K562 (cell line): ENCODE data around the gene TEX101. TPM values are rescaled to one million over a fixed set of nuclear protein-coding genes. Genes with fewer than 3 reads are reported as not detected.
A peak's percentile ranks its signal among the peaks of the same experiment; 100 is the strongest.

Experiments
- BHLHE40 ChIP-seq: IDR thresholded peaks from 2 replicates; pipeline ENCODE4 v1.6.1; 2011; ENCODE audit warnings: low read length, improper control_type of control experiment
- DACH1 ChIP-seq: fragments of 450-650 bp; IDR thresholded peaks from 2 replicates; pipeline ENCODE4 v1.6.1; 2018; ENCODE audit not compliant: partially characterized antibody
- E2F3 ChIP-seq: fragments of 250-450 bp; sonication (Bioruptor Pico); IDR thresholded peaks from 2 replicates; pipeline ENCODE4 v1.4.0; 2020; ENCODE audit warnings: mild to moderate bottlenecking
- GABPB2 ChIP-seq: fragments of 250-450 bp; sonication (Bioruptor Pico); conservative IDR thresholded peaks from 2 replicates; pipeline ENCODE4 v1.5.1; 2021; ENCODE audit warnings: mild to moderate bottlenecking
- HNRNPL ChIP-seq: fragments of 200-400 bp; formaldehyde crosslinking; IDR thresholded peaks from 2 replicates; pipeline ENCODE4 v1.6.1; 2017; ENCODE audit warnings: low read depth, mild to moderate bottlenecking, low read length
- JUND ChIP-seq, 2 experiments: IDR thresholded peaks; 2 replicates in 1 of 2; 3 replicates in 1 of 2; pipeline ENCODE4 v1.6.1; 2011; ENCODE audit warnings: borderline replicate concordance in 2 of 2, low read depth in 2 of 2, low read length in 2 of 2, improper control_type of control experiment in 1 of 2, missing biosample characterization in 1 of 2, missing genetic modification characterization in 1 of 2, missing genetic modification reagents in 1 of 2
- NRF1 ChIP-seq, 2 experiments: fragments of 450-650 bp; IDR thresholded peaks in 1 of 2; conservative IDR thresholded peaks in 1 of 2; 2 replicates each; pipeline ENCODE4 v1.6.1; 2014; ENCODE audit warnings: mild to moderate bottlenecking in 2 of 2
- RAD21 ChIP-seq, 2 experiments: fragments of 250-450 bp in 1 of 2; fragments of 450-650 bp in 1 of 2; sonication (Bioruptor Pico) in 1 of 2; formaldehyde crosslinking in 1 of 2; IDR thresholded peaks in 1 of 2; conservative IDR thresholded peaks in 1 of 2; 2 replicates each; pipeline versions ENCODE4 v1.4.0 to v1.8.0; 2020 to 2022; ENCODE audit warnings: mild to moderate bottlenecking in 2 of 2, moderate library complexity in 1 of 2
- SAP30 ChIP-seq: fragments of 200-600 bp; sonication (generic); IDR thresholded peaks from 2 replicates; pipeline ENCODE4 v1.6.1; 2012; ENCODE audit warnings: borderline replicate concordance, low read depth, mild to moderate bottlenecking, moderate library complexity, low read length, control low read depth, inconsistent platforms; ENCODE audit not compliant: insufficient read depth, poor library complexity, severe bottlenecking
- SOX6 ChIP-seq: fragments of 450-650 bp; IDR thresholded peaks from 2 replicates; pipeline ENCODE4 v1.6.1; 2014; ENCODE audit warnings: mild to moderate bottlenecking
- ZFP36 ChIP-seq: fragments of 150-350 bp; IDR thresholded peaks from 2 replicates; pipeline ENCODE4 v1.6.1; 2018; ENCODE audit warnings: low read length, low read depth; ENCODE audit not compliant: partially characterized antibody
- ZNF140 ChIP-seq: fragments of 250-450 bp; sonication (Bioruptor Pico); IDR thresholded peaks from 2 replicates; pipeline ENCODE4 v1.8.0; 2021; ENCODE audit warnings: moderate library complexity, mild to moderate bottlenecking, inconsistent platforms
- polyA plus RNA-seq, 8 experiments: library from polyadenylated mRNA; depleted of rRNA in 4 of 8; stranded (reverse) in 5 of 8; unstranded in 3 of 8; fragments of >200 nt; fragmentation: Nextera tagmentation in 2 of 8; fragmentation: Illumina TruSeq in 1 of 8; extraction: Ambion mirVana in 2 of 8; extraction: Trizol in 1 of 8; gene quantifications; 2 replicates each; pipeline versions ENCODE4 v1.2.1 to v1.2.3, GENCODE V29; 2011 to 2014; ENCODE audit warnings: inconsistent platforms in 1 of 8, missing spikeins in 1 of 8
- total RNA-seq, 7 experiments: library from RNA; depleted of rRNA in 6 of 7; stranded (reverse); fragments of >200 nt in 6 of 7; fragmentation: Illumina TruSeq in 2 of 7; extraction: Trizol in 2 of 7; gene quantifications; 2 replicates each; pipeline versions ENCODE4 v1.2.1 to v1.2.3, GENCODE V29; 2011 to 2021; ENCODE audit warnings: low replicate concordance in 1 of 7
- TF ChIP-seq, protein P1 (sequence below), 3 experiments: IDR thresholded peaks in 2 of 3; conservative IDR thresholded peaks in 1 of 3; 2 replicates each; pipeline ENCODE4 v1.5.1; 2011 to 2012; ENCODE audit warnings: low read length in 3 of 3, mild to moderate bottlenecking in 3 of 3, control low read depth in 2 of 3, improper control_type of control experiment in 1 of 3, inconsistent platforms in 1 of 3, low read depth in 1 of 3, mixed read lengths in 1 of 3, moderate library complexity in 1 of 3; ENCODE audit not compliant: insufficient read depth in 2 of 3
- TF ChIP-seq, protein P2 (sequence below), 2 experiments: fragments of 450-650 bp in 1 of 2; sonication (generic) in 1 of 2; formaldehyde crosslinking in 1 of 2; IDR thresholded peaks in 1 of 2; conservative IDR thresholded peaks in 1 of 2; 2 replicates each; pipeline versions ENCODE4 v1.6.1 to v1.8.1; 2016 to 2023; ENCODE audit warnings: mild to moderate bottlenecking in 2 of 2, moderate library complexity in 2 of 2, inconsistent platforms in 1 of 2, missing genetic modification reagents in 1 of 2

The TEX101 gene
- total and polyA plus RNA-seq, 9 of the 15 experiments (the other 6 are each of a cell fraction or from before 2014, with no cell fraction given) = 0.10 to 0.36 (median 0.14) TPM; not detected in 6

DNA sequence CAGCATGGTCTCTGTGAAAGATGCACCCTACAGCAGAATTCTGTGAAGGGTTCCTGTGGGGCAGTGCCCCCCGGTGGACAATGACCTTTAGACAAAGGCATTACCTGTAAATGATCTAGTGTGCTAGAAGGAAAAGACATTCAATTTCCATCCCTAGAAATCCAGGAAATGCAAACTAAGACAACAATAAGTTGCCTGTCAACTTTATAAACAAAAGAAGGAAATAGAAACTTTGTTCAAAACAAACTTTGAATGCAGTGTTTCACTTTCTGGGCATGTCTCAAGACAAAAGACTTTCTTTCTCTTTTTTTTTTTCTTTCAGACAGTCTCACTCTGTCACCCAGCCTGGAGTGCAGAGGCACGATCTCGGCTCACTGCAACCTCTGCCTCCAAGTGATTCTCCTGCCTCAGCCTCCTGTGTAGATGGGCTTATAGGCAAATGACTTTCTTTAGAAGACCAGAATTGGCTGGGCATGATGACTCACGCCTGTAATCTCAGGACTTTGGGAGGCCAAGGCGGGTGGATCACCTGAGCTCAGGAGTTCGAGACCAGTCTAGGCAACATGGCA is 15.5 kb downstream of the TEX101 start (continued):
- no peak for TF ChIP-seq E2F3 (CRISPR knock-in tag)
- TF ChIP-seq SOX6 = no peak
- TF ChIP-seq, protein P1, sequence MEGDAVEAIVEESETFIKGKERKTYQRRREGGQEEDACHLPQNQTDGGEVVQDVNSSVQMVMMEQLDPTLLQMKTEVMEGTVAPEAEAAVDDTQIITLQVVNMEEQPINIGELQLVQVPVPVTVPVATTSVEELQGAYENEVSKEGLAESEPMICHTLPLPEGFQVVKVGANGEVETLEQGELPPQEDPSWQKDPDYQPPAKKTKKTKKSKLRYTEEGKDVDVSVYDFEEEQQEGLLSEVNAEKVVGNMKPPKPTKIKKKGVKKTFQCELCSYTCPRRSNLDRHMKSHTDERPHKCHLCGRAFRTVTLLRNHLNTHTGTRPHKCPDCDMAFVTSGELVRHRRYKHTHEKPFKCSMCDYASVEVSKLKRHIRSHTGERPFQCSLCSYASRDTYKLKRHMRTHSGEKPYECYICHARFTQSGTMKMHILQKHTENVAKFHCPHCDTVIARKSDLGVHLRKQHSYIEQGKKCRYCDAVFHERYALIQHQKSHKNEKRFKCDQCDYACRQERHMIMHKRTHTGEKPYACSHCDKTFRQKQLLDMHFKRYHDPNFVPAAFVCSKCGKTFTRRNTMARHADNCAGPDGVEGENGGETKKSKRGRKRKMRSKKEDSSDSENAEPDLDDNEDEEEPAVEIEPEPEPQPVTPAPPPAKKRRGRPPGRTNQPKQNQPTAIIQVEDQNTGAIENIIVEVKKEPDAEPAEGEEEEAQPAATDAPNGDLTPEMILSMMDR (IDR thresholded peaks at IDR 0.05 in 2 of 3, conservative IDR thresholded peaks at IDR 0.05 in 1 of 3; ENCODE audit: insufficient read depth in 2 of 3, low read depth in 1 of 3, low read length in 3 of 3) = peak; percentile 19 to 35 (median 30); a peak in 3 of 6 replicates
- TF ChIP-seq, protein P2, sequence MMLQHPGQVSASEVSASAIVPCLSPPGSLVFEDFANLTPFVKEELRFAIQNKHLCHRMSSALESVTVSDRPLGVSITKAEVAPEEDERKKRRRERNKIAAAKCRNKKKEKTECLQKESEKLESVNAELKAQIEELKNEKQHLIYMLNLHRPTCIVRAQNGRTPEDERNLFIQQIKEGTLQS (IDR thresholded peaks at IDR 0.05) = 0 out of 2 replicates have a peak, but pooled peaks have one; percentile 49
- TF ChIP-seq, protein P2 (CRISPR knock-in tag; conservative IDR thresholded peaks at IDR 0.05) = no peak
- no peak for TF ChIP-seq GABPB2 (CRISPR knock-in tag)
- TF ChIP-seq DACH1 = no peak
- TF ChIP-seq JUND (IDR thresholded peaks at IDR 0.05; ENCODE audit: borderline replicate concordance, low read depth, low read length) = peak; percentile 51
- no peak for TF ChIP-seq JUND (tag; IDR thresholded peaks at IDR 0.05; ENCODE audit: borderline replicate concordance, low read depth, low read length)
- peak in 1 of 2 experiments; percentile 28; a peak in 1 of 4 replicates for TF ChIP-seq RAD21 (CRISPR knock-in tag; conservative IDR thresholded peaks at IDR 0.05 in 1 of 2, IDR thresholded peaks at IDR 0.05 in 1 of 2)
- no peak for TF ChIP-seq HNRNPL
- TF ChIP-seq ZNF140 (CRISPR knock-in tag) = no peak
- no peak for TF ChIP-seq ZFP36
- no peak for TF ChIP-seq BHLHE40
- no peak for TF ChIP-seq SAP30
- no peak for TF ChIP-seq NRF1 (conservative IDR thresholded peaks at IDR 0.05 in 1 of 2, IDR thresholded peaks at IDR 0.05 in 1 of 2)
